ENCODE results near the gene R3HDM2.

Gene R3HDM2

GRCh38 chr12:57334219-57334618, 96.6 kb downstream of the R3HDM2 start:
- no peak overlapping the region for H3K4me3 ChIP-seq (ENCODE audit: low read depth, low read length)
- no peak for TF ChIP-seq CTCF (IDR thresholded peaks at IDR 0.05; ENCODE audit: low read depth, low read length)

- no peak overlapping the region for H3K4me3 ChIP-seq (ENCODE audit: low read depth, low read length)
- TF ChIP-seq CTCF (IDR thresholded peaks at IDR 0.05; ENCODE audit: low read depth, low read length): no peak
These were observed 98.1 kb downstream of the R3HDM2 start for GRCh38 chr12:57332646-57333312.

DNA sequence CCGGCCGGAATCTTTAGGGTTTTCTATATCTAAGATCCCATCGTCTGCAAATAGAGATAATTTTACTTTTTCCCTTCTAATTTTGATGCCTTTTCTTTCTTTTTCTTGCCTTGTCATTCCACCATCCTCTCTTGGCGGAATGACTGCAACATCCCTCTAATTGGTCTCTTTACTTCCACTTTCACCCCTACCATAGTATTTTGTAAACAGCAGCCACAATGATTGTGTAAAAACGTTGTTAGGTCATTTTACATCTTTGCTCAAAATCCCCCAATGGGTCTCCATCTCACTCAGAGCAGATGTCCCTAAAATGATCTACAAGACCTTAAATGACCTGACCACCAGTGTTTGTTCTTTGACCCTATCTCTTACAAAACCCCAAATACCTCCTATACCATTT, 99.9 kb downstream of the R3HDM2 start:
- TF ChIP-seq CTCF (IDR thresholded peaks at IDR 0.05; ENCODE audit: low read depth, low read length): no peak
- H3K4me3 ChIP-seq (ENCODE audit: low read depth, low read length): no peak overlapping the region

GRCh38 chr12:57329219-57329618, 101.6 kb downstream of the R3HDM2 start:
- no peak overlapping the region for H3K4me3 ChIP-seq (ENCODE audit: low read depth, low read length)
- TF ChIP-seq CTCF (IDR thresholded peaks at IDR 0.05; ENCODE audit: low read depth, low read length): no peak

GRCh38 chr12:57325395-57325794, 105.4 kb downstream of the R3HDM2 start:
- H3K4me3 ChIP-seq (ENCODE audit: low read depth, low read length): no peak overlapping the region
- TF ChIP-seq CTCF (IDR thresholded peaks at IDR 0.05; ENCODE audit: low read depth, low read length): no peak

DNA sequence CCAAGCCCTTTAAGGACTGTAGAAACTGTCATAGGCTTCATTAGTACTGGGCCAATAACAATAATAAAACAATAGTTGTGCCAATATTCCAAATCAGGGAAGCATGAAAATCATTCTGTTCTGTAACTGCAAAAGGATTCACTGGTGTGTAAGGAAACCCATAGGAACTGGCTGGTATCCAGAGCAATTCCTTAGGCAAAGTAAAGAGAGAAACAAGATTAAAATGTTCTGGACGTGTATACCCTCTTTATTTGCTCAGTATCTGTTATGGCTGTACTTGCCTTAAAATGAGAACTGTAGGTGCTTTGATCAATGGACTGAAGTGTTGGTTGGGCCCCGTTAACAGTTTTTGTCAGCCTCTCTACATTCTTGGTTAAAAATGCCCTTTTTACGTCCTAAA, 107.4 kb downstream of the R3HDM2 start:
- no peak for TF ChIP-seq CTCF (IDR thresholded peaks at IDR 0.05; ENCODE audit: low read depth, low read length)
- no peak overlapping the region for H3K4me3 ChIP-seq (ENCODE audit: low read depth, low read length)

- TF ChIP-seq CTCF (IDR thresholded peaks at IDR 0.05; ENCODE audit: low read depth, low read length): no peak
- no peak overlapping the region for H3K4me3 ChIP-seq (ENCODE audit: low read depth, low read length)
These were observed 110.2 kb downstream of the R3HDM2 start for GRCh38 chr12:57320639-57321038.

Measured in WI38 (cell line).